NOMO-1 treated with DMSO at 0.1 percent for 48 hours (cell line): ENCODE data around the gene RNASE4.
A peak's percentile ranks its signal among the peaks of the same experiment; 100 is the strongest.
"Not testable (repeated sequence)": the region's sequence is repeated elsewhere in the genome, so short reads cannot be mapped to it uniquely, and the experiment has no call there.

Experiments used
- DNase-seq: peaks from one replicate; lab custom pipeline; 2025; ENCODE audit not compliant: unreplicated experiment; lab: John Stamatoyannopoulos, UW

The RNASE4 gene

DNA sequence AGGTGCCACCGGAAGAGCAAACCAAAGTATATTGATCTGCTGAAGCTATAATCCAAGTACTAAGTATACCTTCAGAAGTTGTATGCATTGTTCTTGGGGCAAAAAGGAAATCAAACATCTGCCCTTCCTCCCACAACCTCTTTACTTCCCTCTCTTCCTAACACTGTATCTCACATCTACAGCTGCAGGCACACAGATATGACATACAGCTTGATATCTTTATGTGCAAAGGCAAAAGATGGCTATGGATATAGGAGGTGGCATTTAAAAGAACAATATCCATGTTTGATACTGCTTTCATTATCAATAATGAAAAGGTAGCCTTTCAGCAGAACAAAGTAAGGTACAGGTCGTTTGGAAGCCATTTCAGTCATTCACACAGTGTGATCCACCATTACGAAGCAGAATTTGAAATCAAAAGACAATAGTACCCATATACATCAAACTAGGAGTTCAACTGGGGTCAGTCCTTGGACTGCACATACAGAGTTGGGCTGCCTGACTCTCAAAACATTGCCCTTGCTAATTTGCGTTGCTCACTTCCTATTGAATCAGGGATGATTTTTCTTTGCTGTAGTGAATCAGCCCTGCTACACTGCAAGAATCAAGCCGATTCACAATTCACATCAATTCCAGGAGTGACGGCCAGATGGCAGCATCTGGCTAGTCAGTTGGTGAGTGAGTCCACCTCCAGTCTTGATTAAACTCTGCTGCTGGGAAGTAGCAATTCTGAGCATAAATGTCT lies 13.1 kb downstream of the RNASE4 start:
- DNase-seq: peak; percentile 83

DNA sequence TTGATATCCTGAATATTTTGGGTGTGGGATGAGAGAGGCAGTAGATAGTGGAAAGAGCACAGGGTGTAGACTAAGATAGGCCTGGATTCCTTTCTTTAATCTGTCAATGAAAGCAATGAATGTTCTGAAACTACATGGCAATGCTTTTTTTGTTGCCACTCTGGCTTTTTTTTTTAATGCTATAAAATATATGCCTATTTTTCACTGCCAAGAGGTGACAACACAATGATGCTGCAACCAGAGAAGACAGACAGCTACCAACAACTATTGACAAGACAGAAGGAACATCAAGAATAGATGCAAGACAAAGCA lies 13.6 kb downstream of the RNASE4 start:
- DNase-seq: no peak

DNA sequence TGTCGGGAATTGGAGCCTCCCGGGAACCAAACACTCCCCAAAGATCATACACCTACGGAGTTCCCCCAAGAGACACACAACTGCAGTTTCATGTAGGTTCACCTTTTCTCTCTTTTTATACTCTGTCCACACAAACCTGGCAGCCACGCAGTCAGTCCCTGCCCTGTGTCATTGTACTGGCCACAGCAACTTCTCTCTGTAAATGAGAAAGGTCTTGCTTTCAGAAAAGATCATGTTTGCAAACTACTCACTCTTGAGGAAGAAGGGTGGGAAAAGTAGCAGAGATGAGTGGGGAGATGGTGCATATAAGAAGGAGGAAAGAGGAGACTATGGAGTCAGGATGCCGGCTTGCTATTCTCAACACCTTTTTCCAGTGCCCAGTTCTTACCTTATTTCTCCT lies 14.6 kb downstream of the RNASE4 start:
- no peak for DNase-seq

DNA sequence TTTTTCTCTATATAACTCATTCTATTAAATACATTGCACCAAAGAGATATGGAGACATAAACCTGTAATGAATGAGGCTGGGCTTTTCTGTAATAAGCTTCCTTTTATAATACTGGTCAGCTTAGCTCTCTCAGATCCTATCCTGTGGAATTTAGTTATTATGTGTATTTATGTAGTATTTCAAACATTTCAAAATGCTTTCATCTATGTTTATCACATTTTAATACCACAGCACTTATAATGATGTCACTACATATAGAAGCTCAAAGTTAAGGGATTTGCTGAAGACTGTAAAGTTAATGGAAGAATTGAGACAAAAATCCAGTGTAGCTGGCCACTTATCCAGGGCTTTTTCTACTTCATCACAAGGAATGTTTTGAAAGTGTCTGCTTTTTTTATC lies 15.6 kb downstream of the RNASE4 start:
- DNase-seq: no peak

DNA sequence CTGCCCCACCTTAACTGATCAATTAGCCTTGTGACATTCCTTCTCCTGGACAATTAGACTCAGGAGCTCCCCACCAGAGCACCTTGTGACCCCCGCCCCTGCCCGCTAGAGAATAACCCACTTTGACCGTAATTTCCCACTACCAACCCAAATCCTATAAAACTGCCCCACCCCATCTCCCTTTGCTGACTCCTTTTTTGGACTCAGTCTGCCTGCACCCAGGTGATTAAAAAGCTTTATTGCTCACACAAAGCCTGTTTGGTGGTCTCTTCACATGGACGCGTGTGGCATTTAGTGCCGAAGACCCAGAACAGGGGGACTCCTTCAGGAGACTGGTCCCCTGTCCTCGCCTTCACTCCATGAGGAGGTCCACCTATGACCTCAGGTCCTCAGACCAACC lies 16.6 kb downstream of the RNASE4 start:
- DNase-seq: not testable (repeated sequence)

DNA sequence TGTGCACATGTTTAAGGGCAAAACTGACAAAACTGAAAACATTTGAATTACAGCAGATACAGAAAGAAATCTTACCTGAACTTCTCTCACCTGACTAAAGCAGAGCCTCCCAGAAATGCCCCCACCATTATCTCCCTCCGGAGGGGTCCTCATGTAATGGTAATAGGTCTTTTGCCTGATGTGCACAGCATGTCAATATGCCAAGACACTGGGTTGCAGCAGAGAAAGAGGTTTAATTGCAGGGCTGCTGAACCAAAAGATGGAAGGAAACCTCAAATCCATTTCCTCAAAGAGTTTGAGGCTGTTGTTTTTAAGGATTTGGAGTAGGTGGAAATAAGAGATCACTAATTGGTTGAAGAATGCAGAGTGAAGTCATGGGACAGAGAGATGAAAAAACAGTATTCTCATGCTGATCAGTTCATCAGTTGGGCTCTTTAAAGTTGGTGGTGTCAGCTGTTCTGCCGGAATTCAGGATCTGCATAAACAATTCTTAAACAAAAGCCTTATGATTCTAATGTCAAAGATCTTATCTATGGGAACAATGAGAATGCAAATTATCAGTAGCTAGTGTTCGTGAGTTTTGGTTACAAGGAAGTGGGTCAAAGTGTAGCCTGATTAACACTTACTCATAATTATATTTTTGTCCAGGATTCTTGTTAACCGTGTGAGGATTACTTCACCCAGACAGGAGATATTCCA lies 22.4 kb downstream of the RNASE4 start:
- DNase-seq: no peak

DNA sequence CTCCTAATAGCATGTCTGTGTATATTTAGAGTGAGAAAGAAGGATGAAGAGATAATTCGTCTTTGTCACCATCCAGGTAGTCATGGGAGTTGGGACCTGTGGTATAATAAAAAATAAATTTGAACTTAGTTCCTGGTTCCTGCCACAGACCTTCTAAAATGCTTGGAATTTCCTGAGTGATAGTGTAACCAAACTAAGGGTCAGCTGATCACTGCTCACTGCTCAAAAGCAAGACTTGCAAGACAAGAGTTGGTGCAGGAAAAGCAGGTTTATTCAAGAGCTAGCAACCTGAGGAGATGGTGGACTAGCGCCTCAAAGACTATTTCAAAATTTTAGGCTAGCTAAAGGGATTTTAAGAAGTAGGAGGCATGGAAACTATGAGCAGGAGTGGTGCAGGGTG lies 23.3 kb downstream of the RNASE4 start:
- DNase-seq: no peak

DNA sequence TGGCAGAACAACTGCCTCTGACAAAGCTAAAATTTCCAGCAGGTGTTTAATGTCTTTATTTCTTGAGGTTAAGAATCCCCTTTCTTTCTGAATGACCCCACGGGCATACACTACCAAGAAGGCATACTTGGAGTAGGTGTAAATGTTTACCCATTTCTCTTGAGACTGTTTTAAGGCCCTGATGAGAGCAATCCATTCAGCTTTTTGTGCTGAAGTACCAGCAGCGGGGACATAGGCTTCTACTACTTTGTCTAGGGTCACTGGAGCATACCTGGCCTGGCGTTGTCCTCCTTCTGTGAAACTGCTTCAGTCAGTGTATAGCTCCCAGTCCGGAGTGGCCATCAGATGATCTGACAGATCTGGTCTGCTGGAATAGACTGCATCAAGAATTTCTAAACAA lies 26.9 kb downstream of the RNASE4 start:
- no peak for DNase-seq

DNA sequence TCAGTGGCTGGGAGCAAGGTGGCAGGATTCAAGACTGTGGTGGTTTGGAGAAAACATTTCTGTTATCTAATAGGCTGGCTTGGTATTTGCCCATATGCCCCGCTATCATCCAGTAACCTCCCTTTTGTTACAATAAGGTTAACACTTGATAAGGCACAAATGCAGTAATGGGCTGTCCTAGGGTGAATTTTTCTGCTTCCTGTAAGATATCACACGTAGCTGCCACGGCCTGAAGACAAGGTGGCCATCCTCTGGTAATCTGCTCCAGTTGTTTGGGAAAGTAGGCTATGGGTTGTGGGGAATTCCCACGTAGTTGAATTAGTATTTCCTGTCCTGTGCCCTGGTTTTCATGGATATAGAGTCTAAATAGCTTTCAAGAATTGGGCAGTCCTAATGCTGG lies 27.3 kb downstream of the RNASE4 start:
- no peak for DNase-seq

DNA sequence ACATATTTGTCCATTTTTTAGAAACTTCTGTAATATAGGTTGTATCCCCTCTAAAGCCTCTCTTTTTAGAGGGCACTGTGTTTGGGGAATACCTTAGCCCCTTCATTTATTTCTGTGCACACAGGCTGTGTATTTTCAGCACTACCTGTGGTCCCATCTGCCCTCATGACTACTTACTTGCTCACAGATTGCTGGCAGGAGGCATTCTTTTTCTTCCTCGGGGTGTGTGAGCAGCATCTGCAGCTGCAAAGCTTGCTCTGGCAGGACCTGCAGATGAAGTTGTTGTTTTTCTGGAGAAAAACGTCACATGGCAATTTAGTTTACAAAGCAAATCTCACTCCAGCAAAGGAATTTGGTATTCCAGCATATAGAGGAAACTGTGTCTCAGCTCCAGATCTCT lies 28.5 kb downstream of the RNASE4 start:
- no peak for DNase-seq

DNA sequence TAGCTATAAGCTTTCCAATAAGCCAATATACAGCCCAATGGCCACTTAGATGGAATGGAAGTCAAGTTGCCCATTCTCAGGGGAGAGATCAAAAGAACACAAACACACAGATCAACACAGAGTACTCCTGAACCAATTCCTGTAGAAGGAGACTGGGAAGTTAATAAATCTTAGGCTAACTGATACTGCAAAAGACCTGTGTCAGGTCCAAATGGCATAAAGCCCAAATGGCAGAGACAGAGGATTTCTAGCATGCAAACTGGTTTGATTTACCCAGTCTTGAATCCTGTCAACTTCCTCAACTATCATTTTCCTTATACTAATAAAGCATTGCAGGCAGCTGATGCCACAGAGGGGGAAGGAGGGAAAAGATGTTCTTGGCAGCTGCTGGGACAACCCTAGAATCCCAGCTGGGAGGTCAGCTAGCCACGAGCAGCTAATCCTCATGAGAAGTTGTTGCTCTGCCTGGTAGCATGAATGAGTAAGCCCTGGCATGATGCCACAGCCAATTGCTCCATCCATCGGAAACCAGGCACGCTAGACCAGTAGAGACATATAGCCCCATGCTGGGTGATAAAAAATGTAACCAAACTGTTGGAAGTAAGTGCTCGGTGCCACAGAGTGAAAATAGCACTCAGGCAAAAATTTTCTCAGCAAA lies 30.4 kb downstream of the RNASE4 start:
- peak; percentile 62 for DNase-seq

DNA sequence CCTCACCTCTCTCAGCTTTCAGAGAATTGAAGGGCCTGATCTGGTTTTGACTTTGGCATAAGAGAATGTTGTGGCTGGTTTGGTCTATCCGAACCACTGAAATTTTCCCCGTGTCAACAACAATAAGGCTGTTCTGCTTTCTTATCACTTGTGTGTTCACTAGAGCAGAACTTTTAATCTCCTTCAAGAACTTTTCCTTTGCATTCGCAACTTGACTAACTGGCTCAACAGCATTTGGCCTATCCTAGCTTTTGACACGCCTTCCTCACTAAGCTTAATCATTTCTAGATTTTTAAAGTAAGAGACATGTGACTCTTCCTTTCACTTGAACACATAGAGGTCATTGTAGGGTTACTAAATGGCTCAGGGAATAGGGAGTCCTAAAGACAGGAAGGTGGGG lies 35.4 kb downstream of the RNASE4 start:
- no peak for DNase-seq

DNA sequence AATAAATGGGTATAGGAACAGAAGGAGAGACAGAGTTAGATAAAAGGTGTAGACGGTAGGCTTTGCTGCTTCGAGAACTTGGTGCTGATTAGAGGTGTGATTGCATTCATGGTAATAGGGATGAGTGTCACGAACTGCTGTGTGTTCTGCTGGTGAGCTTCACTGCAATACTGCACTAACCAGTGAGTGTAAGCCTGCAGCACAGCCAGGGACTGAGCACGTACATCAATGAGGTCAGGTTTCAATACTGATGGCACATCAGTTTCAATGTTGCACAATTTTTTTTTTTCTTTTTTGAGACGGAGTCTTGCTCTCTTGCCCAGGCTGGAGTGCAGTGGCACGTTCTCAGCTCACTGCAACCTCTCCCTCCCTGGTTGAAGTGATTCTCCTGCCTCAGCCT lies 36.4 kb downstream of the RNASE4 start:
- DNase-seq: no peak

DNA sequence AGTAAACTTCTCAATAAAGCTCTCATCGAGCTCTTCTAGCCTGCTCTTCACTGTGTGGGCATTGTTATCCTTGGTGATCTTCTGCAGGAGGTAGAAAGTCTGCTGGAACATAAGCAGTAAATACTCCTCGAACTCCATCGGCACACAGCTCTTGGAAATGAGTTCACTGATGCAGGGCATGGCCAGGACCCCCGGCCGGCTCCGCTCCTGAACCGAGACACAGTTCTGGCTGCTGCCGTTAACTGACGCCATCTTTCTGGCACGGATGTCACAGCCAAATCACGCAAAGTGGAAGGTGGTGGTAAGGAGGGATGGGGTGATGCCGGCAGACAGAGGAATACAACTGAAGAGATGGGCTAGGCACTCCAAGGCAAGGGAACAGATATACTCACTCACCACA lies 37.7 kb downstream of the RNASE4 start:
- DNase-seq: no peak

DNA sequence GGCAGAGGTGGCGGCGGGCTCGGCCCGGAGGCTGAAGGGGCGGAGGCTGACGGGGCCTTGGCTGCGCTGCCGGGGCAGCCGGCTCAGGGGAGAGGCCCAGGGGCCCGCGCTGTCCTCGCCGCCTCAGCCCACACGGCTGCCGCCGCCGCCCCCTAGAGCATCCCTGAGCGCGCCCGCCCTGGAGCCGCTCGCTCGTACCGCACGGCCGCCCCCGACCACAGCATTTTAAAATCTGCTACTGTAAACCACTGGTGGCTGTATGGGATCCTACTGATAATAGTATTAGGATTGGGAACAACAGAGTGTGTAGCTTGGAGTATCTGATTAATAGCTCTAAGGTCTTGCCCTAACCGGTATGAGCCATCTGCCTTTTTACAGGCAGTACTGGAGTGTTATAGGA lies 39.1 kb downstream of the RNASE4 start:
- DNase-seq: no peak

DNA sequence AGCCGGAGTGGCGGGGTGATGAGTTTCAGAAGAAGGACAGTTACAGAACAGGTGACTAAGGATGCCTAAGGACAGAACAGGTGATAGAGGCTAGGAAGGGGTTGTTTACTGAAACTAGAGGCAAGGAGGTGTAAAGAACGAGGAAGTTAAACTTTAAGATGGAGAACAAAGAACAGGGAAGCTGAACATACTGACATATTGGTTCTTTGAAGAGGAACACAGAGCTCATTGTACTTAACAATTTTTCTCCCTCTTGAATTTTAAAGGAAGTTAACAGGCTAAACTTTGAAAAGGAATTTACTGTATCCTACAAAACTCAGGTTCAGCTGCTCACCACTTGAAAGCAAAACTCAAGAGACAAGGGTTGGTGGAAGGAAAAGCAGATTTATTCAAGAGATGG lies 41.8 kb downstream of the RNASE4 start:
- DNase-seq: not testable (repeated sequence)

DNA sequence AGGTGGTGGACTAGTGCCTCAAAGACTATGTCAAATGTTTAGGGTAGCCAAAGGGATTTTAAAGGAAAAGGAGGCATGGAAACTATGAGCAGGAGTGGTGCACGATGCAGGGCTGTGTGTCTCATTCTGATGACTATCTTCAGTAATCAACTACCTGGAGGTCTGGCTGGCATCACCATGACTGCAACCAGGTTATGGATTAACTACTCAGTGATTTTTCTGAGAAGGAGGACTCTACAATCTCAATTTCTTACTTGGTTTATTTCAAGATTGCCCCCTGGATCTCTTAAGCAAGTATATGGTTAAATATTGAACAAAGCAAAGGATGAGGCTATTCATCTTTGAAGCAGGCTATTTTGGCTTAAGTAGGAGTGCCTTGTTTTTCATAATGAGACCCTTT lies 42.2 kb downstream of the RNASE4 start:
- DNase-seq: no peak

DNA sequence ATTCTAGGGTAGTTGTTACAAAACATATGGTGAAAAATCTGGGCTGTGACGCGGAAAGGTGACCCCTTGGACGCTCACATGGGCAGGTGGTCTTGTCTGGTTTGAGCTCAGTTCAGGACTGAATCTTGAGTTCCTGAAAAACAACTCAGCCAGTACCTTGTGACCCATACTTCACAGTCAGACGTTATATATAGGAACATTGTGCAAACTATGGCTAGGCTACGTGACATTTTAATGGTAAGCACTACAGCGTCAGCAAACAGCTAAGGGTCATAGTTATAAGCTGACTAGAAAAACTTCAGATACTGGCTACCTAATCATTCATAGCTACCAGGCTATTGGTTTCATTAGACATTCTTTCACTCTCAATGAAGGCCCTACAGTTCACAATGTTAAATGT lies 46.5 kb downstream of the RNASE4 start:
- no peak for DNase-seq

DNA sequence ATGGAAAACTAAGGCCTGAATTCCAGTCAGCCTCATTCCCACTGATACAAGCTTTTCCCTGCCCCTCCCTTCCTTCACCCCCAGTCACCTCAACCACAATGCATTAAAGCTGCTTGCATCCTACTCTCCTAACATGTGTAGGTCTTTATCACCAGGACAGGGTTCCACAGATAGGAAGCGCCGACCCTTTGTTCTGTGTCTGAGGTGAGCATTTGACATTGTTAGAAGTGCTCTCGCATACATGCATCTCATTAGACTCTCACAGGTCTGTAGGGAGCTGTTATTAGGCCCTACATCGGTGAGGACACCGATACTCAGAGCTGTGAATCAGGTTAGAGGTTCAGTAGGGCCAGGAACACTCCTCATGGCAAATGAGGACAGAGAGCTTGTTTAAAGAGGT lies 48.1 kb downstream of the RNASE4 start:
- DNase-seq: no peak

DNA sequence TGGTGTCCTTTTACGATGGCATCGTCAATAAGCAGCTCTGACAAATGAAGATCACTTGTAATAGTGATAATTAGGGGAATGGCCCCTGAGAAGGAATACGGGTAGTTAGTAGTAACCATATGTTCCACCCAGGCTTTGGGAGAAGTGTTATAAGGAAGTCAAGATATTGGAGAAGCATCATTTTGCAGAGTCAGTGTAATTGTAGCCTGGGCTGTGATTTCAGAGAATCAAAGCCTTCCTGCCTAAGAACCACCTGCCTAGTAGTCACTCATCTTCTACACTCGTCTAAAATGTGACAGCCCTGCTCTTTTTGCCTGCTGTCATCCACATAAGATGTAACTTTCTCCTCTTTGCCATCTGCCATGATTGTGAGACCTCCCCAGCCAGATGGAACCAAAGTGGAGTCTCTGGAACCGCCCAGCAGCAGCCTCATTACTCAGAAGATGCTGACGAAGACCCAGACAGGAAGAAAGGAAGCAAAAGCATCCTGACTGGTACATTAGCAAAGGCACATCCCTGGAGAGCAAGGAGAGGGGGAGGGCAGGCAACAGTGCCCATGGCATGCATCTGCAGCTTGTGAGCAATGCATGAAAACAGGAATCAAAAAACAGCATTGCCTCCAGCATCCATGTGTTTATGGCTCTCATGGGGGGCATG lies 48.7 kb downstream of the RNASE4 start:
- no peak for DNase-seq

DNA sequence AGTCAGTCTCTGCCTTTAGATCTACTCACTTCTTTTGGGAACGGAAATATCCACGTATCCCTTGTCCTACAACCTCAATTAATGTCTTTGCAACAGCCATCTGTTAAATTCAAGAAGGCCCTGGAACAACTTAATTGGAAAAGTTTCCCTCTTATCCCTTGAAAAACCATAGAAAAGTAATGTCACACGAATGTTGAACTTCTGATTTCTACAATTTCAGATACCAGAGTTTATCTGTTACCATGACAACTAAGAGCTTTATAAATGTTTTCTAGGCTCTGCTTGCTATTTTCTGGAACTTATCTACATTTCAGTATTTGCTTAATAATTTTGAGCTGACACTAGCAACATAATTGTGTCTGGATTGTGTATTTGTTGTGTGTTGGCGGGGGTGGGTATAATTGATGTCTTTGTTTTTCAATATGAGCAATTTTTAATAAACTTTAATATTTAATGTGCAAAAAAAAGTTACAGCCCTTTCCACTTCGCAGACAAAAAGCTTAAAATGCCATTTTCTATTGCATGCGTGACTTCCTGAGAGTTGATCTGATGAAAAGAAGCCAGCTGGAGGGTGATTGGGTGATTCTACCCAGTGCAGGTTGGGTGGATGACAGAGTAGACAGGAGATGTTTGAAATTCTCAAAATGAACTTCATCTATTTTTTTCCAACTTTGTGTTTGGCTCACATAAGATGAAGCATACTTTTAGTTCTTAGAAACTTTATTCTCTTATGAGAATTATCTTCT lies 49.5 kb downstream of the RNASE4 start:
- DNase-seq: no peak
